HS-27A (cell line): Measurements from ENCODE around the gene AP3D1.
"Not testable (repeated sequence)": the region's sequence is repeated elsewhere in the genome, so short reads cannot be mapped to it uniquely, and the experiment has no call there.

Experiments
- DNase-seq: peaks from one replicate; pipeline ENCODE4 v3.0.0-alpha.2; 2012; ENCODE audit warnings: low read depth, missing footprints

Gene AP3D1

DNA sequence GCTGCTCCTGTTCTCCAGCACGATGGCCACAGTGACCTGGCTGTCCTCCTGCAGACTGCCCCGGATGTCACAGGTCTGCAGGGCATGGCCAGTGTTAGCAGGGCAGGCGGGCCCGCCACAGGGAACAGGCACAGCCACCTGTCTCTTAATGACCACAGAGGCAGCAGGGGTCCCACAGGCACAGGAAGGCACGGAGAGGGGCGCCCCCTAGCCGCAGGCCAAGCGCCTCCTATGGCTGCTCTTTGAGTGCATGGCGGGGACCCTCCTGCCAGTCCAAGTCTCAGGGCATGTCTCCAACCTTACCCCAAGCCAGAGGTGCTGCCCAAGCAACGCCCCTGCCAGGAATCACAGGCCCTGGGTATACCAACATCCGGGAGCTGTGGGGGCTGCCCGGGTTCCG is 40.5 kb downstream of the AP3D1 start:
- DNase-seq, result no peak

DNA sequence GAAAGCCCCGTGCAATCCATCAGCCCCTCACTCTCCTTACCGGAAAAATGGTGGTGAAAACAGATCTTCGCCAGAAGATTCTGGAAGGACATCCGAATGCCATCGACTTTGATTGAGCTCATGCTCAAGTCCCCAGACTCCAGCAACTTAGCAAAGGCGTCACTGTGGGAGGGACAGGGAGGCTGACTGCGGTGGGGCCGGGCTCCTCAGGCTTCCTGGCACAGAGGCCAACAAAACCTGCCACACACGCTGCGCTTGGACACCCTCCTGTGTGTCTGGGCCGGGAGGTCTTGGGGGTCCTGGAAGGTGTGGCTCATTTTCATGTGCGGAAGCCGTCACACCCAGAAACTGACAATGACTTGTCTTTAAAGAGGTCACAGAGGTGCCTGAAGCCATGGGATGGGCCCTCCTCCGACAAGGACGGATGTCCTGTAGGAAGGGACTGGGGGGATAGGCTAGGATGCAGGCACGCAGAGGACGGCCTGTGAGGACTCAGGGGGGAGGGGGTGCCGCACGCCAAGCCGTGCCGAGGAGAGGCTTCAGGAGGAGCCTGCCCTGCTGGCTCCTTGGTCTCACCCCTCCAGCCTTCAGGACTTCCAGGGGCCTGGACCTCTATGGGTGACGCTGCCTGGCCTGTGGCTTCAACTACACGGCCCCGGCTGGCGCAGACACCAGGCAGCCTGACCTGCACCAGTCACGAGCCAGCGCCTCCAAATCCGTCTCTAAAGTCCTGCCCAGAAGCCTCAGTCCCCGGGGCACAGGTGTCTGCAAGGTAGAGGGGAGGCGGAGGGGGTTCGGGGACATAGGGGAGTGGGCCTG is 42.1 kb downstream of the AP3D1 start:
- no peak for DNase-seq

DNA sequence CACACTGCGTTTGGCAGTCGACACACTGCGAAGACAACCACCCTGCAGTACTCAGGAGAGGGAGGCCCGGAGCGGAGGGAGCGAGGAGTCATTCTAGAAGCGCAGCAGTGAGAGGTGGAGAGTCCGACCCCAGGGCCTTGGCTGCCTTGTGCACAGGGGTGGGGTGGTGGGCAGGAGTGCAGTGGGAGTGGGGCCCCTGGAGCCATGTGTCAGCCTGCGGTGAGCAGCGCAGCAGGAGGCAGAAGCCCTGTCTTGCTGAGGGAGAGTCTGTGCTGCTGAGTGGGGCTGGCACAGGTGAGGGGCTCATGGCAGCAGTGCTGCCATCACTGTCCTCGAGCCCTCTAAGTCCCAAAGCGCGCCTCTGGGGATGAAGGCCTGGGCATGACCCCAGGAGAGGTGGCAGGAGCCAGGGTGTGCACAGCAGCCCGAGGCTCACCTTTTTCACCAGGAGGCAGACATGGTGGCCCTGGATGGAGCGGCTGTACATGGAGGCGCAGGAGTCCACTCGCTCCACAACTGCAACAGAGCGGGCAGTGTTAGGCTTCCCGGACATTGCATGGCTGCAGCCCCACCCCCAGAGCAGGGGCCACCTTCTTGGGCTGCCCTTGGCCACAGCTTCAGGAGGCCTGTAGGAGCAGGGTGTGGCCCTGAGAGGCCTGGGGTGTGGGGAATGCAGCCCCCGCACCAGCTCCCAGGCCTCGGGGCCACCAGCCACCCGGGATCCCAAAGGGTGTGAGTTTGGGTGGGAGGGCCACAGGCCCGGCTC is 42.9 kb downstream of the AP3D1 start:
- DNase-seq, result no peak

DNA sequence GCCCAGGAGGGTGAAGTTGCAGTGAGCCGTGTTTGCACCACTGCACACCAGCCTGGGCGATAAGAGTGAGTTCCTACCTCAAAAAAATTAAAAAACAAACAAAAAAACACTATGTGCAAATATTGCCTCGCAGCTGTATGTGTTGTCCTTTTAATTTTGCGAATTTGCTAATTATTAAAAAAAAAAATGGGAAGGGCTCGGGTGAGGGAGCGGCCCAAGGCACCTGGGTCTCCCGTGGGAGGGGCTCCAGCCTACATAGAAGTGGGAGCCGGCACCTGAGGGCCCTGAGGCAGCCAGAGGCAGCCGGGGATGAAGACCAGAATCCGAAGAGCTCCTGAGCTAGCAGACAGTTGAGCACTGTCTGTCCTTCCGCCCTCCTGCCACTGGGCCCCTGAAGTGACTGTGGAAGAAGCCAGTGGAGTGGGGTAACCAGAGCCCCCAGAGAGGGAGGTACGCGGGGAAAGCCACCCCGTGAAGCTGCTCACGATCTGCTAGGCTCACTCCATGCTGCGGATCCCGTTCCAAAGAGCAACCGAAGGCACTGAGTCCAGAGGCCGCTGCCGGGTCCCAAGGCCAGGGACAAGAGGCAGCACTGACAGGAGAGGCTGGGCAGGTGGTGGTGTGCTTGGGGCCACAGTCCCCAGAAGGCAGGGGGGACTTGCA is 48.2 kb downstream of the AP3D1 start:
- DNase-seq, result no peak

DNA sequence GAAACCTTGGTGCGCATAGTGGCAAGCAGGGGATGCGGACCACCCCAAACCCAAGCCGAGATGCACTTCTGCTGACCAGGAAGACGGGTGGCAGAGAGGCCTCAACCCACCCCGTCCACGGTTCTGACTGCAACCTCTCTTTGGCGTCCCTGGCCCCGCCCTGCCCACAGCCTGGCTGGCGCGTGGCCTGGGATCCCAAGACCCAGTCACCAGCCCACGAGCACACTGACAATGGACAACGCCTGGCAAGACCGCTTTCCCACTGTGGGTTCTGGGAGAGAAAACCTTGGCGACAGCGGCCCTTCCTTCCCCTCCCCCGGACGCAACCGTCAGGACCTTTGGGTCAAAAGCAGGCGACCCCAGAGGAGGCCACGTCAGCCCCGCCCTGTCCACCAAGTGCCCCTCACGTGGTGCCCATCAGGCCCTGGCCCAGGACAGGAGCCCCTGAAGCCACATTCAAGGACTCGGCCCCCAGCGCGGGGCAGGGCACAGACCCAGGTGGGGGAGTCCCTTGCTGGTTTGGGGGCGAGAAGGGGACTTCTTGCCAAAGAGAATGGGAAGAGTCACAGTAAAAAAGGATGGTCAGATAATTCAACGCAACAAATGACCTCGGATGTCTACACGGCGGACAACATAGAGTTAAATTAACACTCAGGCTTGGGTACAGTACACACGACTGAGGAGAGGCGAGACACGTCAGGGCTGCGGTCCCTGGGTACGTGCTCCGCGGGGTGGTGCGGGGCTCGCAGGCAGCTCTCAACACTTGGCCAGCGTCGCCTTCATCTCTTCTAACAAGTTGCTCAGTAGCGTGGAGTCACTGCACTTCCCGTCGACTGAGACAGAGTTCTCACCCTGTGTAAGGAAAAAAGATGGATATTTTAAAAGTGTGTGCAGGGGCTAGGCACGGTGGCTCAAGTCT is 49.7 kb downstream of the AP3D1 start:
- no peak for DNase-seq

DNA sequence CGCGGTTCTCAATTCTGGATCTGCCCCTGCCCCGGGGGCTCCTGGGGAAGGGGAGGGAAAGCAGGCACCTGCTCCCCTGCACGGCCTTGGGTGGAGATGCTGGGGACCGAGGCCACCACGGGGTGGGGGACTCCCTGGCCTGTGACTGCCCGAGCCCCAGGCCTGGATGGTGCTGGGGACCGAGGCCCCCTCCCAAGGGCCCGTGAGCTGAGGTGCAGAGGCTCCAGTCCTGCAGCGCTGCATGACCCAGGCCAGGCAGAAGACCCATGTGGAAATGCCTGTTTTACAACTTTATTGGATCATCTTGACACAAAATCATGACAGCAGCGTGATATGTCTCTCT is 50.7 kb downstream of the AP3D1 start:
- no peak for DNase-seq

DNA sequence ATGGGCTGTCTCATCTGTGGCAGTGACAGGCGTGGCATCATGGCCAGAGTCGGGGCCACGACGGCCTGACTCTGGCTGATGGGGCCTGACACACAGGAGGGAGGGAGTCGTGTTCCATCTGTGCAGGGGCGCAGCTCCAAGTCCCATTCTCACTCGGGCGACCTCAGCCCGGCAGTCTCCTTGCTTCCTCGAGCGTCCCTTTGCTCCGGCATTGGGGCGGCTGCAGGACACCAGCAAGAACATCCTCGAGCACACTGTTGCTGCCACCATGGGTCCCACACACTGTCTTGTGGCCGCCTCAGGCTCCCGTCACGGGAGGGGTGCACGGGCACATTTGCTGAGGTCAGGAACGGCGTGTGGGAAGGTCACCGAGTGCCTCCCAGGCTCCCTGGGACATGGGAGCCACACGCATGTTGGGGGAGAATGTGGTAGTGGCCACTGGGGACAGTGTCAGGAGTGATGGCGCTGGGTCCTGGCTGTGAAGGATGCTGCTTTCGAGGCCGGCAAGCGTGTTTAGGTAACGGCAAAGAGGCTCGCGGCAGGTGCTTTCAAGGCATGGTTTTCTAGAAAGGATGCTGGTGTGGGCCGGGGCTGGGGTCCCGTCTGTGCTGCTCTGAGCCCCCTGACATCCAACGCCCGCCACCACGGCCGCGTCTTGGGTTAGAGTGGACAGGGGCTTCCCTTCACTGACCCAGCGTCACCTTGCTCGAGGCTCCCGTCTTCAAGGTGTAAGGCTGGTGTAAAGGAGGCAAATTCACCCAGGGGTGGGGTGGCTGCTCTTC is 51.2 kb downstream of the AP3D1 start:
- no peak for DNase-seq

DNA sequence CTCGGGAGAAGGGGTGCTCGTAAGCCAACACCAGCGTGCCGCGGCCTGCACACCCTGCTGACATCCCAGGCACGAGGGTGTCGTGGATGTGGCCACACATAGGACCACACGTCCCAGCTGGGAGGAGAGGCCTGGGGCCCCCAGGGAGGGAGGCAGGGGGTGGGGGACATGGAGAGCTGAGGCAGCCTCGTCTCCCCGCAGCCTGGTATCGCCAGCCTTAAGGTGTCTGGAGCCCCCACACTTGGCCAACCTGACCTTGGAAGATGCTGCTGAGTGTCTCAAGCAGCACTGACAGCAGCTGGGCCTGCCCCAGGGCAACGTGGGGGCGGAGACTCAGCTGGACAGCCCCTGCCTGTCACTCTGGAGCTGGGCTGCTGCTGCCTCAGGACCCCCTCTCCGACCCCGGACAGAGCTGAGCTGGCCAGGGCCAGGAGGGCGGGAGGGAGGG is 52.3 kb downstream of the AP3D1 start:
- DNase-seq, result no peak

DNA sequence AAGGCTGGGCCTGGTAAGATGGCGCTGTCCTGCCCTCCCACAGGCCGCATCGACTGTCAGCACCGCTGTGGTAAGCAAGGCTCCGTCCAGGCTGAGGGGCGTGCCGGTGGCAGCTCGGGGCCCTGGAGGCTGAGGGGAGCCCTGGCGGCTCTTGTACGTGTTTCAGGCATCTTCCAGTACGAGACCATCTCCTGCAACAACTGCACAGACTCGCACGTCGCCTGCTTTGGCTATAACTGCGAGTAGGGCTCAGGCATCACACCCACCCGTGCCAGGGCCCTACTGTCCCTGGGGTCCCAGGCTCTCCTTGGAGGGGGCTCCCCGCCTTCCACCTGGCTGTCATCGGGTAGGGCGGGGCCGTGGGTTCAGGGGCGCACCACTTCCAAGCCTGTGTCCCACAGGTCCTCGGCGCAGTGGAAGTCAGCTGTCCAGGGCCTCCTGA is 53.5 kb downstream of the AP3D1 start:
- no peak for DNase-seq

DNA sequence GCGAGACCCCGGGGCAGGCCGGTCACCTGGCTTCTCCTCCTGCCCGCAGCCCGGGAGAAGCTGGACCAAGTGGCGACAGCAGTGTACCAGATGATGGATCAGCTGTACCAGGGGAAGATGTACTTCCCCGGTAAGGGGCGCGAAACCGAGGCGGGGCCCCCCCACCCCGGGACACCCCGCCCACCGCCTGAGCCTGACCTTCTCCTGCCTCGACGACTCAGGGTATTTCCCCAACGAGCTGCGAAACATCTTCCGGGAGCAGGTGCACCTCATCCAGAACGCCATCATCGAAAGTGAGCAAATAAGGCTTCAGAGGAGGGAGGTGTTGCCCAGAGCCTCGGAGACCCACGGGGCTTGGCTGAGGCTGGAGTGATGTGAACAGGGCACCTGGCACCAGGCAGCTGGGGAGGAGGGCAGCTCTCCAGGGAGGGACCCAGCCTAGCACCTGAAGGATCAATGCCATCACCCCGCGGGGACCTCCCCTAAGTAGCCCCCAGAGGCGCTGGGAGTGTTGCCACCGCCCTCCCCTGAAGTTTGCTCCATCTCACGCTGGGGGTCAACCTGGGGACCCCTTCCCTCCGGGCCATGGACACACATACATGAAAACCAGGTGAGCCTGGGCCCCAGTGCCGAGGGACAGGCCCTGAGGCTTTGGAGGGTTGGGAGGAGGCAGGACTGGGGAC is 54.0 kb downstream of the AP3D1 start:
- no peak for DNase-seq

DNA sequence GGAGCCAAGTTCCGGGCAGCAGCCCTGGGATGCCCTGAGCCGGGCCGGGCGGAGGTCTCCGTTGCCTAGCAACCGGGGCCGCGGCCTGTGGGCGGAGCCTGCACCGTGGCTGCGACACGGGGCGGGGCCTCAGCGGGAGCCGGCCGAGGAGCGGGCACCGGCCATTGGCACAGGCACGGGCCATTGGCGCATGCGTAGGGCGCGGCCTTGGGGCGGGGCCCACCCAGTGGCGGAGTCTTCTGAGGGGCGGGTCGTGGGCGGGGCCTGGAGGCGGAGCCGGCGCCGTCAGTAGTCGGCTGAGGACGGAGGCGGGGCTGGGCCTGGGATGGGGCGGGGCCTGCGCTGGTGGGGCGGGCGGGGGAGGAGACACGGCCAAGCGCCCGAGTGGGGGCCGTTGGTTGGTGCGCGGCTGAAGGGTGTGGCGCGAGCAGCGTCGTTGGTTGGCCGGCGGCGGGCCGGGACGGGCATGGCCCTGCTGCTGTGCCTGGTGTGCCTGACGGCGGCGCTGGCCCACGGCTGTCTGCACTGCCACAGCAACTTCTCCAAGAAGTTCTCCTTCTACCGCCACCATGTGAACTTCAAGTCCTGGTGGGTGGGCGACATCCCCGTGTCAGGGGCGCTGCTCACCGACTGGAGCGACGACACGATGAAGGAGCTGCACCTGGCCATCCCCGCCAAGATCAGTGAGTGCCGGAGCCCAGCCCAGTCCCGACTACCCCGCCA is 54.7 kb downstream of the AP3D1 start, which contains the start of gene IZUMO4:
IZUMO4 (plus strand) TSS at position 436 of the 723 bp plus-strand sequence; CDS start at position 467, 31 bp downstream.
- DNase-seq, result peak; percentile 77

DNA sequence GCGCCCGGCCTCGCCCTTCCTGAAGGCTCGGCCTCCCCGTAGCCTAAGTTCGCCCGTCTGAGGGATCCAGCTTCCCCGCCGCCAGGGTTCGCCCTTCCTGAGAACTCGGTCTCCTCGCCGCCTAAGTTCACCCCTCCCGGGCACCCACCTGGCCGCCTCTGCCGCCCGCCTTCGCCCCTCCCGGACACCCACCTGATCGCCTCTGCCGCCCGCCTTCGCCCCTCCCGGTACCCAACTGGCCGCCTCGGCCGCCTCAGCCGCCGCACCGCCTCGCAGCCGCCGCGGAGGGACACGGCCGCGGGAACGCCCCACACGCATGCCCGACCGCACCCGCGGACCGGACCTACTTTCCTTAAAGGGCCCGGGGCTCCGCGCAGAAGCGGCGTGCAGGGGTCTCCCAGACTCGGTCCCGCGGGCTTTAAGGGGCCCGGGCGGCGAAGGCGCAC is 55.3 kb downstream of the AP3D1 start, which contains the start of gene MOB3A:
MOB3A (minus strand) TSS at position 293 of the 446 bp plus-strand sequence. CDS start 17,766 bp downstream, outside the sequence.
- no peak for DNase-seq

DNA sequence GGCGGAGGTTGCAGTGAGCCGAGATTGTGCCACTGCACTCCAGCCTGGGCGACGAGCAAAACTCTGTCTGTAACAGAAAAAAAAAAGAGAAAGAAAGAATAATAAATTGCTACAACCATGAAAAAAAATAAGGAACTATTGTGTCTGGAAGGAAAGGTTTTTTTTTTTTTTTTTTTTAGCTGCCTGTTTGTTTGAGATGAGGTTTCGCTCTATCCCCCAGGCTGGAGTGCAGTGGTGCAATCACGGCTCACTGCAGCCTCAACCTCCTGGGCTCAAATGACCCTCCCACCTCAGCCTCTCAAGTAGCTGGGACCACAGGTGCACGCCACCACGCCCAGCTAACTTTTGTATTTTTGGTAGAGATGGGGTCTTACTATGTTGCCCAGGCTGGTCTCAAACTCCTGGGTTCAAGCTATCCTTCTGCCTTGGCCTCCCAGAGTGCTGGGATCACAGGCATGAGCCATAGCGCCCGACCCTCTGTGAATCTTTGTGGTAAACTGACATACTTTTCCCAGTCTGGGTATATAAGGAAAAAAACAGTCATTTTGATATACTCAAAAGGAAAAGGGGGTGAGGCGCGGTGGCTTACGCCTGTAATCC is 59.3 kb downstream of the AP3D1 start:
- DNase-seq, result not testable (repeated sequence)

DNA sequence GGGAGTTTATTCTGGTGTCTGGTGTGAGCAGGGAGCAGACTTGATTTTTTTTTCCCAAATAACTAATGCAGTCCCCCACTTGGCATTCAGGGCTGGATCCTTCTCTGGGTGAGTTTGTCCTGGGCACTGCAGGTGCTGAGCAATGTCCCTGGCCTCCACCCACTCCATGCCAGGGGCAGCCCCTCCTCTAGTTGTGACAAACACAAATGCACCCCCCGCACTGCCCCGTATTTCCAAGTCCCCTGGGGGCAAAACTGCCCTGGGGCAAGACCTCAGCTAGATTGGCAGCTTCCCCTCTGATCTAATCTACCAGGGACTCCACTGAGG is 61.7 kb downstream of the AP3D1 start:
- DNase-seq, result no peak

DNA sequence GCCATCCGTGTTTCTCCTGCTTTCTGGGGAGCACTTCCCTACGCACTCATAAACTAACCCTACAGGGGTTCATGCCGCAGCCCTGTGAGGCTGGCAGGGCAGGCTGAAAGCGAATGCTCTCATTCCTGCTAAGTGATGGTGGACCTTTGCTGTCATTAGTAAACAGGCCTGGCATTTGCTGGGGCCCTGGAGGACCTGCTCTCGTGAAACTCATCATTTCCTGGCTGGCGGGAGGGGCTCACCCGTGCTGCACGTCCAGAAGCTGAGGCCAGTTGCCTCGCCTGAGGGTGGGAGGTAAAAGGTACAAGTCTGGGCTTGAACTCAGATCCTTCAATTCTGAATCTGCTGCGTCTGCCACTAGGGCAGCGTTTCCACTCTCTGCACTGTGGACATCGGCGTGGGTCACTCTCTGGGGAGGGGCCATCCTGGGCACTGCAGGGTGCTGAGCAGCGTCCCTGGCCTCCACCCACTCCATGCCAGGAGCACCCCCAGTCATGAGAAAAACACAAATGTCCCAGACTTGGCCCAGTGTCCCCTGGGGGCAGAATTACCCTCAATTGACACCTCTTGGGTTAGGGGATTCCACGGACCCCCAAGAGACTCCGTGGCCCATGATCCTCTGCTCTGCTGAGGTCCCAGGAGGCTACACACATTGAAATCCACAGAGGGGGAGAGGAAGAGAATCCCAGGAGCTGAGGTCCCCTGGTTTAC is 62.2 kb downstream of the AP3D1 start:
- DNase-seq, result no peak

DNA sequence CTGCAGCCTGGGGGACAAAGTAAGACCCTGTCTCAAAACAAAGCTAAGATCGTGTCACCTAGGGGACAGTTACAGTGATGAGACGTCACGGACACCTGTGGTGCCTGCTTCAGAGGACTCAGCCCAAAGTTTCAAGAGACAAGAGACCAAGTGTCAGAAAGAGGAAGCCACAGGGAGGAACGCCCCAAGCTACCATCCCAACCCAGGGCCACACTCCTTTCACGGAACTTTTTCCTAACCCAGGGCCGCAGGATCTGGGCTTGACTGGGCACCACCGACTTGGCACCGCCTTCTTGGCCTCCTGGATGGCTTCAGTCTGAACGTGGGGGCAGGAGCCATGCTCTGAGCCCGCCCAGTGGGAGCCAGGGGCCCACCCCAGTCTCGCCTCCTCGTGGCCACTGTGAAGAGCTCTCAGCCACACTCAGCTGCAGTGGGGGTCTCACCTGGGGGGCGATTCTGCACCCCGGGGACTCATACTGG is 63.7 kb downstream of the AP3D1 start:
- DNase-seq, result no peak

DNA sequence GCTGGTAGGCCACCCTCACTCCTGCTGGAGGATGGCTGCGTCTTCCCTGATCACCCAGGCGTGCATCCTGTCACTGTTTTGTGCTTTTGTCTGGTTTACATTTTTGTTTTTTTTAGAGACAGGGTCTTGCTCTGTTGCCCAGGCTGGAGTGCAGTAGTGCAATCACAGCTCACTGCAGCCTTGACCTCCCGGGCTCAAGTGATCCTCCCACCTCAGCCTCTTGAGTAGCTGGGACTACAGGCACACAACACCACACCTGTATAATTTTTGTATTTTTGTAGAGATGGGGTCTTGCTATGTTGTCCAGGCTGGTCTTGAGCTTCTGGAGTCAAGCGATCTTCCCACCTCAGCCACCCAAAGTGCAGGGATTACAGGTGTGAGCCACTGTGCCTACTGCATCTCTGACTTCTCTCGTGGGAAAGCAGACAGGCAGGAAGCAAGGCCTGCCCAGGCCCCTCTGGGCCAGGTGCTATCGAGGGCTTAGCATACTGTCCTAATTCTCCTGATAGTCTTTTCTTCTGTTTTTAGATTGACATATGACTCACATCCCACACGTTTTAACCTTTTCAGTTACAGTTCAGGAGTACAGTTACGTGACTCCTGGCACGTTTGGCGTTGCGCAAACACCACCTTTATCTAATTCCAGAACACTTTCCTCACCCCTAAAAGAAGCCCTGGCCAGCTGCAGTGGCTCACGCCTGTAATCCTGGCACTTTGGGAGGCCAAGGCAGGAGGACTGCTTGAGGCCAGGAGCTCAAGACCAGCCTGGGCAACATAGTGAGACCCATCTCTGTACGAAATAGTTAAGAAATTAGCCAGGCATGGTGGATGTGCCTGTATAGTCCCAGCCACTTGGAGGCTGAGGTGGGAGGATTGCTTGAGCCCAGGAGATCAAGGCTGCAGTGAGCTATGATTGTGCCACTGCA is 64.4 kb downstream of the AP3D1 start:
- not testable (repeated sequence) for DNase-seq
